22Rv1 (cell line): ENCODE measurements around the gene PDAP1.

Source experiments
- CTCF ChIP-seq: fragments of 450-650 bp; IDR thresholded peaks from 2 replicates; pipeline ENCODE4 v1.5.1; 2017; ENCODE audit warnings: mild to moderate bottlenecking
- ZFX ChIP-seq: fragments of 450-650 bp; IDR thresholded peaks from 2 replicates; pipeline ENCODE4 v1.6.1; 2017; ENCODE audit warnings: antibody characterized with exemption, borderline replicate concordance

- TF ChIP-seq CTCF (no peak), ZFX (no peak)
Observed at GRCh38 chr7:99453105-99453504, 44.7 kb upstream of the PDAP1 start.
